GM19395 (cell line): ENCODE measurements around the gene RFPL4AL1.
"Not testable (repeated sequence)": the region's sequence is repeated elsewhere in the genome, so short reads cannot be mapped to it uniquely, and the experiment has no call there.

ENCODE experiments used
- ATAC-seq: cut with Tn5 transposase; IDR thresholded peaks from one replicate; pipeline ENCODE4 v1.9.1; 2021; ENCODE audit warnings: mild to moderate bottlenecking, moderate library complexity; ENCODE audit not compliant: unreplicated experiment

Gene RFPL4AL1

GRCh38 chr19:55768818-55769217, at the start of gene RFPL4AL1:
Gene RFPL4AL1 (plus strand): TSS chr19:55769118. CDS start chr19:55771805, 2,687 bp downstream.
- ATAC-seq = not testable (repeated sequence)

GRCh38 chr19:55720214-55720746, 48.6 kb upstream of the RFPL4AL1 start:
- no peak for ATAC-seq

GRCh38 chr19:55720801-55721200, 48.1 kb upstream of the RFPL4AL1 start:
- no peak for ATAC-seq

GRCh38 chr19:55723491-55723890, 45.4 kb upstream of the RFPL4AL1 start:
- ATAC-seq = no peak

GRCh38 chr19:55730378-55730777, 38.5 kb upstream of the RFPL4AL1 start:
- not testable (repeated sequence) for ATAC-seq

GRCh38 chr19:55738302-55738701, 30.6 kb upstream of the RFPL4AL1 start, which contains the start of gene NLRP9:
Gene NLRP9 (minus strand): TSS chr19:55738402. CDS start chr19:55738374, 28 bp downstream.
- ATAC-seq = no peak

- no peak for ATAC-seq
Observed at GRCh38 chr19:55750715-55751114, 18.2 kb upstream of the RFPL4AL1 start.

GRCh38 chr19:55753401-55753800, 15.5 kb upstream of the RFPL4AL1 start:
- ATAC-seq = no peak

GRCh38 chr19:55756808-55757207, 12.1 kb upstream of the RFPL4AL1 start:
- ATAC-seq = not testable (repeated sequence)

- not testable (repeated sequence) for ATAC-seq
Observed at GRCh38 chr19:55758797-55759196, 10.1 kb upstream of the RFPL4AL1 start, which contains the start of gene RFPL4A. Gene RFPL4A (plus strand): TSS chr19:55759097. CDS start chr19:55761801, 2,704 bp downstream.

GRCh38 chr19:55766466-55766865, 2.5 kb upstream of the RFPL4AL1 start:
- no peak for ATAC-seq

GRCh38 chr19:55769632-55770031, 714 bp downstream of the RFPL4AL1 start:
- not testable (repeated sequence) for ATAC-seq

- no peak for ATAC-seq
Observed at GRCh38 chr19:55777528-55777927, 8.6 kb downstream of the RFPL4AL1 start.

- ATAC-seq = no peak
Observed at GRCh38 chr19:55778331-55778730, 9.4 kb downstream of the RFPL4AL1 start.

- ATAC-seq = no peak
Observed at GRCh38 chr19:55781112-55781511, 12.2 kb downstream of the RFPL4AL1 start.

- no peak for ATAC-seq
Observed at GRCh38 chr19:55795021-55795420, 26.1 kb downstream of the RFPL4AL1 start.

- ATAC-seq = no peak
Observed at GRCh38 chr19:55801416-55801815, 32.5 kb downstream of the RFPL4AL1 start.

GRCh38 chr19:55802281-55802680, 33.4 kb downstream of the RFPL4AL1 start:
- no peak for ATAC-seq

GRCh38 chr19:55809381-55810058, 40.6 kb downstream of the RFPL4AL1 start:
- no peak for ATAC-seq

- no peak for ATAC-seq
Observed at GRCh38 chr19:55811340-55811739, 42.4 kb downstream of the RFPL4AL1 start.

- ATAC-seq = no peak
Observed at GRCh38 chr19:55812449-55812848, 43.5 kb downstream of the RFPL4AL1 start.

- no peak for ATAC-seq
Observed at GRCh38 chr19:55813906-55814305, 45.0 kb downstream of the RFPL4AL1 start.
